HCT116 (cell line): ENCODE results near the gene CDR2L. TPM values are rescaled to one million over a fixed set of nuclear protein-coding genes. Genes with fewer than 3 reads are reported as not detected.
A peak's percentile ranks its signal among the peaks of the same experiment; 100 is the strongest.

ENCODE experiments used
- ATAC-seq: fragments of 200-7000 bp; cut with Tn5 transposase; 2 replicates; pipeline ENCODE4 v1.9.1; 2020; ENCODE audit warnings: mild to moderate bottlenecking, moderate library complexity
- BruUV-seq: library from RNA; stranded (reverse); fragments of 400-500 nt; replicated peaks from 2 replicates; lab custom pipeline; 2021; lab: Mats Ljungman, UMichigan
- CTCF ChIA-PET: fragments of 300-600 bp; sonication (Branson Sonifier 250); formaldehyde crosslinking; loops from one replicate; lab custom pipeline; 2021; ENCODE audit warnings: antibody characterized with exemption; lab: Charles Lee
- POLR2A ChIA-PET: fragments of 300-600, 350-600 bp; sonication (Branson Sonifier 250); formaldehyde crosslinking; loops from one replicate; lab custom pipeline; 2021; ENCODE audit warnings: antibody characterized with exemption; lab: Charles Lee
- RAD21 ChIA-PET, 2 experiments: fragments of 300-600 bp; sonication (Branson Sonifier 250); formaldehyde crosslinking; loops; one replicate each; lab custom pipeline; 2023; ENCODE audit warnings: low total read pairs in 2 of 2; ENCODE audit not compliant: uncharacterized antibody in 2 of 2, unreplicated experiment in 2 of 2, low non-redundant PET in 1 of 2; lab: Charles Lee
- DNase-seq: peaks from one replicate; pipeline ENCODE4 v3.0.0-alpha.2; 2010; ENCODE audit warnings: low read depth, low spot score
- H2AFZ ChIP-seq: fragments of 200-600 bp; shearing (Covaris generic), sonication (generic); 2 replicates; pipeline ENCODE4 v1.6.1; 2017; ENCODE audit warnings: low read depth, mixed run types, mixed read lengths, antibody characterized with exemption, low read length; ENCODE audit not compliant: poor library complexity, severe bottlenecking
- H3K27ac ChIP-seq: 2 replicates; pipeline ENCODE4 v1.5.1; 2012; ENCODE audit warnings: low read depth, low read length
- H3K27me3 ChIP-seq: fragments of 200-600 bp; sonication (generic); 2 replicates; pipeline ENCODE4 v1.6.1; 2016; ENCODE audit warnings: mixed run types, low read length, mixed read lengths; ENCODE audit not compliant: insufficient read depth
- H3K36me3 ChIP-seq, 2 experiments: fragments of 200-500 bp in 1 of 2; fragments of 200-600 bp in 1 of 2; sonication (Bioruptor generic) in 1 of 2; sonication (generic) in 1 of 2; 2 replicates each; pipeline versions ENCODE4 v1.5.1 to v1.6.1; 2014 to 2016; ENCODE audit warnings: low read length in 2 of 2, inconsistent platforms in 1 of 2, mixed read lengths in 1 of 2, mixed run types in 1 of 2; ENCODE audit not compliant: insufficient read depth in 2 of 2, control insufficient read depth in 1 of 2
- H3K4me1 ChIP-seq, 2 experiments: fragments of 200-600 bp in 1 of 2; sonication (generic) in 1 of 2; 2 replicates each; pipeline versions ENCODE4 v1.5.1 to v1.6.1; 2012 to 2017; ENCODE audit warnings: low read length in 2 of 2, inconsistent platforms in 1 of 2, mild to moderate bottlenecking in 1 of 2, mixed read lengths in 1 of 2, mixed run types in 1 of 2, moderate library complexity in 1 of 2; ENCODE audit not compliant: insufficient read depth in 2 of 2, control insufficient read depth in 1 of 2
- H3K4me2 ChIP-seq: fragments of 200-600 bp; sonication (generic); 2 replicates; pipeline ENCODE4 v1.6.1; 2017; ENCODE audit warnings: mixed run types, low read length, mixed read lengths
- H3K4me3 ChIP-seq, 2 experiments: fragments of 200-600 bp in 1 of 2; sonication (generic) in 1 of 2; replicated peaks in 1 of 2; 2 replicates each; pipeline ENCODE4 v1.5.1; 2011 to 2016; ENCODE audit warnings: low read length in 2 of 2, control low read depth in 1 of 2, low read depth in 1 of 2, mild to moderate bottlenecking in 1 of 2, mixed read lengths in 1 of 2, mixed run types in 1 of 2
- H3K79me2 ChIP-seq: fragments of 200-600 bp; sonication (generic); 2 replicates; pipeline ENCODE4 v1.6.1; 2017; ENCODE audit warnings: mild to moderate bottlenecking, mixed run types, low read length, moderate library complexity, mixed read lengths; ENCODE audit not compliant: insufficient read depth
- H3K9ac ChIP-seq: fragments of 200-600 bp; sonication (generic); 2 replicates; pipeline ENCODE4 v1.6.1; 2016; ENCODE audit warnings: low read length, mixed read lengths
- H3K9me2 ChIP-seq: fragments of 200-600 bp; sonication (generic), shearing (Covaris generic); 2 replicates; pipeline ENCODE4 v1.6.1; 2017; ENCODE audit warnings: mixed run types, mild to moderate bottlenecking, moderate library complexity; ENCODE audit not compliant: insufficient read depth
- H3K9me3 ChIP-seq, 2 experiments: fragments of 200-500 bp in 1 of 2; fragments of 200-600 bp in 1 of 2; sonication (Bioruptor generic) in 1 of 2; sonication (generic) in 1 of 2; 2 replicates each; pipeline ENCODE4 v1.6.1; 2014 to 2017; ENCODE audit warnings: low read length in 2 of 2, mixed read lengths in 2 of 2, inconsistent platforms in 1 of 2, low read depth in 1 of 2, mild to moderate bottlenecking in 1 of 2, mixed run types in 1 of 2, moderate library complexity in 1 of 2; ENCODE audit not compliant: control insufficient read depth in 1 of 2, insufficient read depth in 1 of 2
- H4K20me1 ChIP-seq: fragments of 200-600 bp; sonication (generic), shearing (Covaris generic); 2 replicates; pipeline ENCODE4 v1.6.1; 2017; ENCODE audit warnings: mixed run types, mild to moderate bottlenecking, moderate library complexity; ENCODE audit not compliant: insufficient read depth
- CEBPB ChIP-seq: IDR thresholded peaks from 2 replicates; pipeline ENCODE4 v1.6.1; 2012; ENCODE audit warnings: low read depth
- CTCF ChIP-seq, 3 experiments: fragments of 200-600 bp in 1 of 3; sonication (generic) in 1 of 3; IDR thresholded peaks in 2 of 3; conservative IDR thresholded peaks in 1 of 3; 2 replicates each; pipeline ENCODE4 v1.5.1; 2012 to 2017; ENCODE audit warnings: low read depth in 2 of 3, low read length in 2 of 3, antibody characterized with exemption in 1 of 3, borderline replicate concordance in 1 of 3, control low read depth in 1 of 3, mild to moderate bottlenecking in 1 of 3, mixed read lengths in 1 of 3, mixed run types in 1 of 3, moderate library complexity in 1 of 3; ENCODE audit not compliant: insufficient read depth in 1 of 3
- EZH2phosphoT487 ChIP-seq: fragments of 200-600 bp; IDR thresholded peaks from 2 replicates; pipeline ENCODE4 v1.6.1; 2018; ENCODE audit warnings: antibody characterized with exemption, borderline replicate concordance
- POLR2A ChIP-seq: IDR thresholded peaks from 2 replicates; pipeline ENCODE4 v1.7.0; 2011; ENCODE audit warnings: borderline replicate concordance; ENCODE audit not compliant: insufficient read depth, insufficient read length; ENCODE audit errors: extremely low read depth
- POLR2AphosphoS5 ChIP-seq: IDR thresholded peaks from 2 replicates; pipeline ENCODE4 v1.6.1; 2011; ENCODE audit warnings: mild to moderate bottlenecking, low read depth, low read length, moderate library complexity
- RAD21 ChIP-seq: IDR thresholded peaks from 2 replicates; pipeline ENCODE4 v1.6.1; 2012; ENCODE audit warnings: low read depth, mild to moderate bottlenecking
- TCF7L2 ChIP-seq: IDR thresholded peaks from 2 replicates; pipeline ENCODE4 v1.7.0; 2011; ENCODE audit warnings: borderline replicate concordance, inconsistent platforms; ENCODE audit not compliant: insufficient read depth, insufficient read length; ENCODE audit errors: extremely low read depth
- YY1 ChIP-seq: IDR thresholded peaks from 2 replicates; pipeline ENCODE4 v1.6.1; 2011; ENCODE audit warnings: low read length, low read depth, moderate library complexity, mild to moderate bottlenecking; ENCODE audit not compliant: insufficient replicate concordance; ENCODE audit errors: extremely low read depth
- ZFX ChIP-seq: fragments of 450-650 bp; IDR thresholded peaks from 2 replicates; pipeline ENCODE4 v1.6.1; 2017
- intact Hi-C: fragments of 100-400 bp; cut with micrococcal nuclease; formaldehyde crosslinking; loops from 2 replicates; pipeline ENCODE4 v1.10.0; 2022
- total RNA-seq: library from RNA; stranded (reverse); gene quantifications from one replicate; pipeline ENCODE4 v1.2.1, GENCODE V29; 2021; ENCODE audit not compliant: unreplicated experiment
- TF ChIP-seq, protein P1 (sequence below): IDR thresholded peaks from 2 replicates; pipeline ENCODE4 v1.6.1; 2012

The CDR2L gene
- total RNA-seq, 1 experiment from 2014 or later, result 26.5 TPM

- ChIA-PET POLR2A (no interaction called here), CTCF (interaction anchor here (1.1 to 2.6 kb wide), 3 partner anchors 32 to 56 kb away, joined by 3 to 11 read pairs (median 4); partner anchors contain the start of genes MRPL58, OTOP2 and USH1G), RAD21 (no interaction called here)
- no peaks in the 10 kb centered on the region for H3K27me3 ChIP-seq
- H3K4me2 ChIP-seq, result no peak overlapping the region
- no peak overlapping the region for H3K9ac ChIP-seq
- no peaks in the 10 kb centered on the region for H3K9me2 ChIP-seq
- no peak overlapping the region for H3K4me3 ChIP-seq
- no TSS peak for BruUV-seq
- H3K4me1 ChIP-seq, result peaks cover 9 to 21% of the 10 kb centered on the region in 2 experiments; a peak in 3 of 4 replicates
- ATAC-seq, result no peak
- DNase-seq, result no peak
- H4K20me1 ChIP-seq, result no peaks in the 10 kb centered on the region
- H2AFZ ChIP-seq, result no peak overlapping the region
- TF ChIP-seq POLR2AphosphoS5 (no peak), ZFX (no peak), EZH2phosphoT487 (no peak), YY1 (no peak), POLR2A (no peak), TCF7L2 (no peak)
- H3K9me3 ChIP-seq, result no peaks in the 10 kb centered on the region
- H3K36me3 ChIP-seq, result no peaks in the 10 kb centered on the region
- H3K27ac ChIP-seq, result no peak overlapping the region
- no peaks in the 10 kb centered on the region for H3K79me2 ChIP-seq
- intact Hi-C loops, result loop anchor here (5.0 kb wide), 1 partner anchor 84 kb away; the partner anchor contains the start of gene FDXR
Observed at GRCh38 chr17:74956093-74956492, 31.3 kb upstream of the CDR2L start.

GRCh38 chr17:74957935-74958740, 29.3 kb upstream of the CDR2L start:
- ChIA-PET CTCF (interaction anchor here (0.6 to 2.6 kb wide), 30 partner anchors 9 to 331 kb away, joined by 3 to 22 read pairs (median 4); partner anchors contain the start of genes FDXR, MRPL58, OTOP2 and SLC25A19), POLR2A (interaction anchor here (1.5 kb wide), 1 partner anchor 10 kb away, joined by 3 read pairs; no protein-coding TSS in a partner anchor), RAD21 (interaction anchor here (0.7 to 2.0 kb wide), 6 partner anchors 35 to 115 kb away, joined by 3 to 6 read pairs (median 4); partner anchors contain the start of gene USH1G (in 1 of the 2))
- peaks cover 9 to 25% of the 10 kb centered on the region in 2 experiments; a peak in 3 of 4 replicates for H3K4me1 ChIP-seq
- H2AFZ ChIP-seq, result no peak overlapping the region
- H3K79me2 ChIP-seq, result no peaks in the 10 kb centered on the region
- no peak overlapping the region for H3K9ac ChIP-seq
- no peaks in the 10 kb centered on the region for H3K27me3 ChIP-seq
- H3K4me2 ChIP-seq, result no peak overlapping the region
- H3K4me3 ChIP-seq, result no peak overlapping the region
- H3K36me3 ChIP-seq, result no peaks in the 10 kb centered on the region
- H3K27ac ChIP-seq, result no peak overlapping the region
- ATAC-seq (peak; percentile 52), DNase-seq (no peak)
- no TSS peak for BruUV-seq
- TF ChIP-seq, protein P1, sequence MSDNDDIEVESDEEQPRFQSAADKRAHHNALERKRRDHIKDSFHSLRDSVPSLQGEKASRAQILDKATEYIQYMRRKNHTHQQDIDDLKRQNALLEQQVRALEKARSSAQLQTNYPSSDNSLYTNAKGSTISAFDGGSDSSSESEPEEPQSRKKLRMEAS, result no peak
- no peak for TF ChIP-seq CEBPB
- TF ChIP-seq RAD21, result peak; percentile 96
- TF ChIP-seq CTCF (IDR thresholded peaks at IDR 0.05 in 2 of 3, conservative IDR thresholded peaks at IDR 0.05 in 1 of 3; ENCODE audit: borderline replicate concordance in 1 of 3, insufficient read depth in 1 of 3, low read depth in 2 of 3, low read length in 2 of 3), result peak; percentile 94 to 99 (median 98)
- no peak for TF ChIP-seq POLR2A
- H4K20me1 ChIP-seq, result no peaks in the 10 kb centered on the region
- no peaks in the 10 kb centered on the region for H3K9me2 ChIP-seq
- intact Hi-C loops, result loop anchor here (1.0 to 5.0 kb wide), 3 partner anchors 35 to 167 kb away; partner anchors contain the start of genes FDXR and USH1G
- no peaks in the 10 kb centered on the region for H3K9me3 ChIP-seq
